Urinary bladder (tissue), 4 donors: ENCODE data around the gene ZNF385B. TPM values are rescaled to one million over a fixed set of nuclear protein-coding genes. Genes with fewer than 3 reads are reported as not detected.
"Not testable (repeated sequence)": the region's sequence is repeated elsewhere in the genome, so short reads cannot be mapped to it uniquely, and the experiment has no call there.

Experiments
- DNase-seq: peaks from one replicate; pipeline ENCODE4 v3.0.0-alpha.2; 2015; ENCODE audit errors: extremely low spot score
- H3K27ac ChIP-seq: one replicate; pipeline ENCODE4 v1.5.1; 2013; ENCODE audit warnings: low read depth, mild to moderate bottlenecking, moderate library complexity
- H3K36me3 ChIP-seq: one replicate; pipeline ENCODE4 v1.6.1; 2013; ENCODE audit warnings: mild to moderate bottlenecking, moderate library complexity; ENCODE audit not compliant: insufficient read depth
- H3K4me1 ChIP-seq: one replicate; pipeline ENCODE4 v1.6.1; 2013; ENCODE audit warnings: mild to moderate bottlenecking, moderate library complexity; ENCODE audit not compliant: insufficient read depth
- H3K4me3 ChIP-seq: one replicate; pipeline ENCODE4 v1.5.1; 2013; ENCODE audit warnings: low read depth, low read length
- WGBS: extraction: QIAGEN DNeasy Blood & Tissue Kit; methylation state at CpG from one replicate; pipeline ENCODE4 v1.1.7; 2013; 5-methylcytosine and 5-hydroxymethylcytosine counted together
- polyA plus RNA-seq: library from polyadenylated mRNA; stranded (reverse); fragments of 200-250 nt; gene quantifications from one replicate; pipeline ENCODE4 v1.2.3, GENCODE V29; 2013
- total RNA-seq: library from RNA; depleted of rRNA; stranded (reverse); fragments of >200 nt; gene quantifications from one replicate; pipeline ENCODE4 v1.2.3, GENCODE V29; 2014
- donor health status: healthy with polysubstance abuse.
- donor health status: healthy.

The ZNF385B gene
- total and polyA plus RNA-seq, 2 donors: 0.47 to 2.5 TPM

DNA sequence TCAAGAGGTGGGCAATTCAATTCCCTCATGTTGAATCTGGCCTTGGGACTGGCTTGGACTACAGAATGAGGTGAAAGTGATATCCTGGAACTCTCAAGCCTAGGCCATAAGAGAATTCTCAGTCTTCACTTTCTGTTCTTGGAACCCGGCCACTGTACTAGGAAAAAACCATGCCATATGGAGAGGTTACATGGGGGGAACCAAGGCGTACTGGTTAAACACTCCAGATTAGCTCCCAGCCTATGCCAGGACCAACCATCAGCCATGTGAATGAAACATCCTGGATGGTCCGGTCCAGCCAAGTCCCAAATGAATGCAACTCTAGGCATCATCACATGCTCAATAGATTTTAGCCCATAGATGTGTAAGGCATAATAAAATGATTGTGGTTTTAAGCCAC is 56.4 kb downstream of the ZNF385B start:
- Histone ChIP-seq H3K36me3 (no peaks in the 10 kb centered on the region), H3K4me3 (no peak overlapping the region), H3K27ac (no peak overlapping the region), H3K4me1 (no peaks in the 10 kb centered on the region)
- 86% methylated on average over 3 of the region's 3 CpGs for WGBS
- DNase-seq: no peak

DNA sequence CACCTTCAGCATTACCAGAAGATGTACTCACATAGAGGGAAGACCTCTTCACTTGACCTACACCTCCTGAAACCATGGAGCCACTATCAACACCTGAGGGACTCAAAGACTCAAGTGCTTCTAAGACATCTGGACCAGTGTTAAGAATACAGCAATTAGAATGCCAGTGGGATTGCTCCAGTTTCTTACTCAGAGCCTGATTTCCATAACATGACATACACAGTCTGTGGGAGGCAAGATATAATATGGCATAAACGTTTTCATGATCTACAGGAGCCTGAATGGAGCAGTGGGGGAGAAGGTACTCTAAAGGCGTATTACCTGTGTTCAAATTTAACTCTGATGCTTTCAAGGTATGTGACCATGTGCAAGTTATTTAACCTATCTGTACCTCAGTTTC is 57.2 kb downstream of the ZNF385B start:
- WGBS: 60% methylated on average over 2 of the region's 2 CpGs
- no peaks in the 10 kb centered on the region for H3K4me1 ChIP-seq
- no peak overlapping the region for H3K4me3 ChIP-seq
- no peak for DNase-seq
- no peaks in the 10 kb centered on the region for H3K36me3 ChIP-seq
- H3K27ac ChIP-seq: no peak overlapping the region

DNA sequence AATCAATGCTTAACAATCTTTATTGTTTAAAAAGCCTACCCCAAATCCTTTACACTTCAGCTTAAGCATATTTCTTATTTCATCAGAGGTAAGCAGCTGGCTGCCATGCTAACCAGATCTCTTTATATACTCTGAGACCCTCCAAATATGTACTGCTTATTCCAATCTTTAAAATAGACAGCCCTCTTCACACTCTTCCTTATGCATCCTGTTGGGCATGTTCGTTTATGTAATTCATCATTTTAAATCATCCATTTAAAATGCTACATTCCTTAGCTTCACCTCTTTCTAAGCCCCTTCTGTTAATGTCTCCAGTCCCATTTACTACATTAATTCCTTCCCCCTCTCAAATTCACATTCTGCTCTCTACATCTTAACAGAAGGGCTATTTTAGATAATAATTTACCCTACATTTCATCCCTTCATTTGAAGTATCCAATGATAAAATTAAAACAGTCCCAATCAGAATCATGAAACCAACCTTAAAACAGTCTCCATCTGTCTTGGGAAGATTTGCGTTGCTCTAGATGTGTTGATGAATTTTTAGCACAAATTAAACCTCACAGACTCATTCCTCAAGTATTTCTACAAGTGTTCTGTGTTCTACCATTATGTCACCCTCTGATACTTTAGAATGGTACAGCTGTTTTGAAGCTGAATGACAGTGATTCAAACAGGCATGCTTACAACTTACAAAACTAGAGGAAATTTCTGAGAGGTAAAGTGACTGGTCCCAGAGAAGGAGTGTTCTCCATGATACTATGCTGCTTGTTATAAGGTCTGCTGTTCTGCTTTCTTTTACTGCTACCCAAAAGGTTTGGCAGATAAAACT is 59.1 kb downstream of the ZNF385B start:
- Histone ChIP-seq H3K4me3 (no peak overlapping the region), H3K27ac (no peak overlapping the region), H3K36me3 (no peaks in the 10 kb centered on the region), H3K4me1 (no peaks in the 10 kb centered on the region)
- WGBS: 70% methylated on average over 2 of the region's 2 CpGs
- no peak for DNase-seq

DNA sequence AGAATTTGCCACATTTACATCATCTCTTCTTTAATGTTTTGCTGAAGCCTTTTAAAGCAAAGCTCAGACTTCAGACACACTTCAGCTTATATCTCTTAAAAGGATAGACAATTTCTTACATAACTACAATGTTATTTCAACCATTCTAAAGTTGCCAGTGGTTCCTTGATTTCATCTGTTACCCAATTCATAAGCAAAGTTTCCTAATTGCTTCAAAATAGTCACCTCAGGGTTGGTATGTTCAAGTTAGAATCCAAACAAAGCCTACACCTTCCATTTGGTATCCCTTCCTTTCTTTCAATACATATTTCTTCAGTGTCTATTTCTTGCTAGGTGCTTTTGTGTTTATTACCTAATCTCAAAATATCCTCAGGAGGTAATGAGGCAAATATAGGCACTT is 60.6 kb downstream of the ZNF385B start:
- Histone ChIP-seq H3K4me1 (no peaks in the 10 kb centered on the region), H3K36me3 (no peaks in the 10 kb centered on the region), H3K4me3 (no peak overlapping the region), H3K27ac (no peak overlapping the region)
- no peak for DNase-seq

DNA sequence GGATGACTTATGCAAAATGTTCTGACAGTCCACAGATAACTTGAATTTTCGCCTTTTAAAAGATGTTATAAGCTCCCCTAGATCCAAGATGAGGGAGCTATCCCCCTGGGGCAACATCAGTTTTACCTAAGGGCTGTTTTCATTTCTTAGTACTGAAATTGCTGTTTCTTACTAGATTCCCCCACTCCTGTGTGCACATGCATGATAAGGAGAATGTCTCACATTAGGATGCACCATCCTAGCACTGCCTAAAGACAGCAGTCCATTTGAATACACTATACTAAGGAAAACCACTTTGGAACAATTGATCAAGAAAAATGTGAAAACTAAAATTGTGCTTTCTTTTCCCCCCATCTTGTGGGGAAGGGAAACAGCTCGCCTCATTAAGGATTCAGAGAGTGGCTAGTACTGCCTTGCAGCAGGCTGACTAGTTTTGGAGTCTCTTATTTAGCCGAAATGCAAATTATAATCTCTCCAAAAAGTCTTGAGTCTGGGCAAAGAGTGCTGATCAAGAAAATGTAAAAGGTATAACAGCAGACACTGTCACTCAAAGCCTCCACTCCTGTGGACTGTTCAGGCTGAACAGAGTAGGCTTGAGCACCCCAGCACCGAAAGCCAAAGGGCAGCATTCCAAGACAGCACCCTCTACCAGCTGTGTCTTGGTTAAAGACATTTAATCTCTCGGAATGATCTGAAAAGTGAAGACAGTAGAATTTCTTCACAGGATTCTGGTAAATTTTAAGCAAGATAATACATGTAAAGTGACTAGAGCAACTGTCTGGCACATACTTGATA is 65.0 kb downstream of the ZNF385B start:
- Histone ChIP-seq H3K4me1 (no peaks in the 10 kb centered on the region), H3K27ac (no peak overlapping the region), H3K36me3 (no peaks in the 10 kb centered on the region), H3K4me3 (no peak overlapping the region)
- no peak for DNase-seq
- 75% methylated on average over 5 of the region's 5 CpGs for WGBS

DNA sequence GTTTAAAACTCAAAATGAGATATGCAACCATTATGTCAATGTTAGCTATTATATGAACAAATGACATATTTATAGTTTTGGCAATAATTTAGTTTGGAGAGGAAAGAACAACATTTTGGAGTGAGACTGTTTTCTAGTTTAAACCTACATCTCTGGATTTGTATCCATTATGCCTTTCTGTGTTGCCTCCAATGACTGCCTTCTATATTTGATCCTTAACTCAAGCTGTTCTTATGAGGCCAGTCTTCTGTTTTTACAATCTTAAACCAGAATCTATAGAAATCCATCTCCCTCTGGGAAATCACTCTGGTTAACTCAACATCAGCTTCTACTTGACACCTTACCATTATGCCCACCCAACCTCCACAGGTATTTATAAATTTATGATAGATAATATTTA is 67.5 kb downstream of the ZNF385B start:
- no peak overlapping the region for H3K27ac ChIP-seq
- no peaks in the 10 kb centered on the region for H3K36me3 ChIP-seq
- DNase-seq: no peak
- H3K4me1 ChIP-seq: no peaks in the 10 kb centered on the region
- H3K4me3 ChIP-seq: no peak overlapping the region

DNA sequence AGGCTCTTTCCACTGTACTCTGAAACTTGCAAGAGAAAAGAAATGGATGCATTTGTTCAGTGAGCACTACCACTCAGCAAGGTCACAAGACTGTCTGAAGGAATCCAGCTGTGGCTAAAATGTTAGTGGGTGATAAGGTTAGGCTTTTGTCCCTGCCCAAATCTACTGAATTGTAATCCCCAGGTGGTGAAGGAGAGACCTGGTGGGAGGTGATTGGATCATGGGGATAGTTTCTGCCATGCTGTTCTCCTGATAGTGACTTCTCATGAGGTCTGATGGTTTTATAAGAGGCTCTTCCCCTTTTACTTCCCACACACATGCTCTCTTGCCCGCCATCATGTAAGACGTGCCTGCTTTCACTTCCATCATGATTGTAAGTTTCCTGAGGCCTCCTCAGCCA is 68.2 kb downstream of the ZNF385B start:
- 82% methylated on average over 2 of the region's 2 CpGs for WGBS
- no peak overlapping the region for H3K4me3 ChIP-seq
- H3K27ac ChIP-seq: no peak overlapping the region
- DNase-seq: no peak
- no peaks in the 10 kb centered on the region for H3K36me3 ChIP-seq
- H3K4me1 ChIP-seq: no peaks in the 10 kb centered on the region

DNA sequence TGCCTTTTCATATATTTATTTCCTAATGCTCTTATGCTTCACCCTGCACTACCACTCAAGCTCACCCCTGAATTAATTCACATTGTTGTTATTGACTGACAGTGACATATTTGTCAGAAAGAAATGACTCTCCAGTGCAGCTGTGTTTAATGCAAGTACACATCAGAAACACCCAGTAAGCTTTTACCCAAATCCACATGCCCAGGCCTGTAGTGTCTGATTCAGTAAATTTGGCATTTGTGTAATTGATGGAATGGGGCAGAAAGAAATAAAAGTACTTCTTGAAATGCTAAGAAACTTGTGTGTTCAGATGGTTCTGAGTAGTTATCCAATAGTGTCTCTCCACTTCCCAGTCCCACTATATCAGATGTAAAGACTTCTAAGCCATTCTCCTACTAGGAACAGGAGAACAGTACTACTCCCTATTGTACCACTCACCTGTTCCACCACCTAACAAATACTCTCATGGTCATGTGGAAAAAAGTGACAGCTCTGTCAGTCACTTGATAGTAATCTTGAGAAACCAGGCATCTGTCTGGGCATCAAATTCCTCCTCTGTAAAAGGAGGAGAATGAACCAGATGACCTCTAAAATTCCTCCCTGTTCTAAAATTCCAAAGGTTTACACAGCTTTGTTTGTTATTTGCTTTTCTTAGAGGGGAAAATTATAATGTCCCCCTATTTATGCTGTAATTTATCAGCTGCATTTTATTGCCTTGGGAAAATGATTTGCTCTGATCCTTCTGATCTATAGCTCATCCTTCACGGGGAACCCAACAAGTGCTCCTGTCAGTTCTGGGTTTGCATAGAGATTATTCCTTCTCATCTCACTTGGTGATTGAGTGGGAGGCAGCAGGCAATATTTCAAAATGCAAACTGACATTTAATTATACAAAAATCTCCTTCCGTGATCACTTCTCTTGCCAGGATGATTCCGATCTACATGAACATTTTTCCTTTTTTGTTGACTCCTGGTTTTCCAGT is 70.9 kb downstream of the ZNF385B start:
- no peak for DNase-seq
- 76% methylated on average over 3 of the region's 3 CpGs for WGBS
- H3K4me3 ChIP-seq: no peak overlapping the region

DNA sequence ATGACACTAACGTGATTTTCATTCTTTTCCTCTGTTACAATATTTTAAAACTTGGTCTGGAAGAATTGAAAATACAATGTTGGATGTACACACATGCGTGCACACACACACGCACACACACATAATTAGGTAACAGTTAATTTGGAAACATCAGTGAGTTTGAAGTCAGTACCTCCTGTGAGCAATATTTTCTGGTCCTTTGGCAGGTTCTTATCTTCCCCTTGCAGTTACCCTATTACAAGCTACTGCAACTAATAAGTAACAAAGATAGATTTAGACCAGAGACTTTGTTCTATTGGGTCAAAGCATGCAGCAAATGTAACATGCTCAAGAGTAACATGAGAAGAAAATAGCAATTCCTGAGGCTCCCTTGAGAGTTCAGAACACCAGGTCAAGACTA is 73.3 kb downstream of the ZNF385B start:
- no peak overlapping the region for H3K4me3 ChIP-seq
- no peak for DNase-seq
- WGBS: 89% methylated on average over 3 of the region's 3 CpGs
- no peaks in the 10 kb centered on the region for H3K36me3 ChIP-seq
- H3K27ac ChIP-seq: no peak overlapping the region
- no peaks in the 10 kb centered on the region for H3K4me1 ChIP-seq

More for the DNA sequence above, 70.9 kb downstream of the ZNF385B start:
- Histone ChIP-seq H3K4me1 (no peaks in the 10 kb centered on the region), H3K36me3 (no peaks in the 10 kb centered on the region), H3K27ac (no peak overlapping the region)

DNA sequence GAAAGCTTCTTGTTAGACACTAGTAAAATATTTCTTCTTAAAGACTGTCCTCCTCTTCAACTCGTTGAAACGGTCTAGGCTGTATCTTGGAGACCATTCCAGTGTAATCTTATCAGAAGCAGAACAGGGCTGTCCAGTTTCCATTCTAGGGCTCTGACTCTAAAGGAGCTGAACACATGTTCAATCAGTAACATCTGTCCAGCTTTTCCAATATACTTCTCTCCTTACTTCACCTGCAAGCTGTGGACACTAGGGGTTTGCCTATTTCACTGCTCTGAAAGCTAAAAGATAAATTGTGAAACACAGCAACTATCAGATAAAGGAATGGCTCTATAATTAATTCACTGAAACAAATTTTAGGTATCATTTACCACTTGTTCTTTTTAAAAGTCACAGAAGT is 73.8 kb downstream of the ZNF385B start:
- DNase-seq: no peak
- H3K4me1 ChIP-seq: no peaks in the 10 kb centered on the region
- H3K36me3 ChIP-seq: no peaks in the 10 kb centered on the region
- H3K27ac ChIP-seq: no peak overlapping the region
- no peak overlapping the region for H3K4me3 ChIP-seq
- WGBS: 39% methylated on average over 2 of the region's 2 CpGs

DNA sequence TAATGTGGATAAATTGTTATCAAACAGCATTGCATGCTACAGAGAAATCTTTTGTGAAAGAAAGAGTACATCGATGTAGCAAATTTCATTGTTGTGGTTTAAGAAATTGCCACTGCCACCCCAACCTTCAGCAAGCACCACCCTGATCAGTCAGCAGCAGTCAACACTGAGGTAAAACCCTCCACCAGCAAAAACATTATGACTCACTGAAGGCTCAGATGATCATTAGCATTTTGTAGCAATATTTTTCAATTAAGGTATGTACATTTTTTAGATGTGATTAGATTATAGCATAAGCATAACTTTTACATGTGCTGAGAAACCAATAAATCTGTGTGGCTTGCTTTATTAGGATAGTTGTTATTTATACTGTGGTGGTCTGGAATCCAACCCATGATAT is 75.5 kb downstream of the ZNF385B start:
- no peak for DNase-seq
- WGBS: 100% methylated on average over 1 of the region's 1 CpG
- no peaks in the 10 kb centered on the region for H3K4me1 ChIP-seq
- H3K36me3 ChIP-seq: no peaks in the 10 kb centered on the region
- H3K27ac ChIP-seq: no peak overlapping the region
- H3K4me3 ChIP-seq: no peak overlapping the region

DNA sequence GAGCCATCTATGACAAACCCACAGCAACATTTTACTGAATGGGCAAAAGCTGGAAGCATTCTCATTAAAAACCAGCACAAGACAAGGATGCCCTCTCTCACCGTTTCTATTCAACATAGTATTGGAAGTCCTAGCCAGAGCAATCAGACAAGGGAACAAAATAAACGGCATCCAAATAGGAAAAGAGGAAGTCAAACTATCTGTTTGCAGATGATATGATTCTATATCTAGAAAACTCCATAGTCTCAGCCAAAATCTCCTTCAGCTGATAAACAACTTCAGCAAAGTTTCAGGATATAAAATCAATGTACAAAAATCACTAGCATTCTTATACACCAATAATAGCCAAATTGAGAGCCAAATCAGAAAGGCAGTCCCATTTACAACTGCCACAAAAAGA is 79.1 kb downstream of the ZNF385B start:
- H3K4me1 ChIP-seq, H3K36me3 ChIP-seq, H3K27ac ChIP-seq, H3K4me3 ChIP-seq, DNase-seq: not testable (repeated sequence)
- 82% methylated on average over 2 of the region's 2 CpGs for WGBS

DNA sequence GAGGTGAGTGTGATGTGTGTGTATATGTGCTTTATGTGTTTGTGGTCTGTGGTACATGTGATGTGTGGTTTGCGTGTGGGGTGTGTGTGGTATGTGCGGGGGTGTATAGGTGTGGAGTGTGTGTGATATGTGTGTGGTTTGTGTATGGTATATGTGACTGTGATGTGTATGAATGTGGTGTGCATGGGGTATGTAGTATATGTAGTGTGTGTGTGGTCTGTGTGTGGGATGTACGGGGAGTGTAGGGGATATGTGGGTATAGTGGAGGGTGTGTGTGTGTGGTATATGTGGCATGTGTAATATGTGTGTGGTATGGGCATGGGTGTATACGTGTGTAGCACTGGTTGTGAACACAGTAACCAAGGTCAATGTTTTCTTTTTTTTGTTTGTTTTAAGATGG is 87.4 kb downstream of the ZNF385B start:
- Histone ChIP-seq H3K36me3 (no peaks in the 10 kb centered on the region), H3K4me1 (no peaks in the 10 kb centered on the region), H3K4me3 (no peak overlapping the region), H3K27ac (no peak overlapping the region)
- WGBS: 95% methylated on average over 4 of the region's 4 CpGs
- no peak for DNase-seq
